SK-N-MC (cell line): ENCODE data around the gene SLC41A3.

Experiments used
- EZH2 ChIP-seq: fragments of 200-600 bp; sonication (generic); IDR thresholded peaks from one replicate; pipeline ENCODE4 v1.6.1; 2017; ENCODE audit warnings: antibody characterized with exemption
- FOXP2 ChIP-seq: optimal IDR thresholded peaks from 2 replicates; pipeline ENCODE3; 2011; ENCODE audit warnings: mild to moderate bottlenecking, moderate library complexity; ENCODE audit not compliant: insufficient read depth; ENCODE audit errors: extremely low read length, control extremely low read depth
- POLR2AphosphoS5 ChIP-seq: IDR thresholded peaks from 2 replicates; pipeline ENCODE4 v1.6.1; 2012; ENCODE audit warnings: mild to moderate bottlenecking, low read depth, low read length, borderline replicate concordance

DNA sequence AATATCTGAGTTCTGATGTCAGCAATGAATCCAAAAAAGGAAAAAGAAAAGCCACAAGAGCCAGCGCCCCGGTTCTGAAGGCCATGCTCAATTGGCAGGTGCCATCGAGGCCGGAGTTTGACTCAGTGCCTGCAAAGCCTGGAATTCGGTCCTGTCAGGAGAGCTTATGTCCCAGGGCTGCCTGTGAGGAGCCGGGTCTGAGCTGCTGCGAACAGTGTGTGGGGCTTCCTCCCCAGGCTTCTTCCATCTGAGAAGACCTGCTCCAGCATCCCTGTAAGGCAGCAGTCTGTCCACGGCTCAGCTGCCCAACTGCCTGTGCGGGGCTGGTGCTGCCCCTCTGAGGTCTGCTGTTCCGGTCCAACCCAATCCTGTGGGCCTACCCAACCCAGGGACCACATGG is 68.8 kb downstream of the SLC41A3 start:
- TF ChIP-seq POLR2AphosphoS5 = no peak
- no peak for TF ChIP-seq EZH2
- TF ChIP-seq FOXP2 = no peak
